Bronchial epithelial cell (primary cell): ENCODE data around the gene KIZ. TPM values are rescaled to one million over a fixed set of nuclear protein-coding genes. Genes with fewer than 3 reads are reported as not detected.
A peak's percentile ranks its signal among the peaks of the same experiment; 100 is the strongest.

Experiments used
- DNase-seq: peaks from one replicate; pipeline ENCODE4 v3.0.0-alpha.2; 2010; ENCODE audit warnings: low read depth
- FAIRE-seq: peaks from 2 replicates; lab custom pipeline; 2011; peaks lifted over from hg19 to GRCh38; lab: Jason Lieb, UNC
- H3K27me3 ChIP-seq: 2 replicates; pipeline ENCODE4 v1.5.1; 2011; ENCODE audit warnings: low read length; ENCODE audit not compliant: control insufficient read depth, insufficient read depth
- H3K36me3 ChIP-seq: 2 replicates; pipeline ENCODE4 v1.5.1; 2011; ENCODE audit warnings: low read length; ENCODE audit not compliant: control insufficient read depth, insufficient read depth
- H3K4me3 ChIP-seq: 2 replicates; pipeline ENCODE4 v1.5.1; 2011; ENCODE audit warnings: mild to moderate bottlenecking, low read depth, low read length, control low read depth
- total RNA-seq: library from RNA; depleted of rRNA; stranded (reverse); fragments of >200 nt; gene quantifications from 2 replicates; pipeline ENCODE4 v1.2.1, GENCODE V29; 2014
- TF ChIP-seq, protein P1 (sequence below): IDR thresholded peaks from 2 replicates; pipeline ENCODE4 v1.5.1; 2011; ENCODE audit warnings: mild to moderate bottlenecking, moderate library complexity, low read length, control low read depth, inconsistent platforms; ENCODE audit not compliant: insufficient read depth, severe bottlenecking

The KIZ gene
- total RNA-seq, 1 donor from 2014 or later, result 12.9 TPM

DNA sequence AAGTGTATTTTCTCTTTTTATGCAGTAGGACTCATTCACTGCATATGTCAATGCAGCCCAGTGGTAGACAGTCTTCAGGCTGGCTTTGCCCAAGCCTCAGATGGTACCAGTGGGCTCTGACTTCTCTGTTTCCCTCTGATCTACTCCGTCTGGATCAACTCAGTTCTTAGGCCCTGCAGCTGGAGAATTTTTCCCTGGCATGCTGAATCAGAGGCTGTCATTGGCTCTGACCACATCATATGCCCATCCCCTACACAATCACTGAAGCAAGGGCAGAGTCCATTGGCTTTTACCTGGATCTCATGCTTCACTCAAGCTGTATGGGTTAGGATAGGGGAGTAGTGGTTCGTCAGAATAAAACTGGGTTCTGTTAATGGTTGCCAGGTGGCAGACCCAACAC, 57.8 kb downstream of the KIZ start:
- TF ChIP-seq, protein P1, sequence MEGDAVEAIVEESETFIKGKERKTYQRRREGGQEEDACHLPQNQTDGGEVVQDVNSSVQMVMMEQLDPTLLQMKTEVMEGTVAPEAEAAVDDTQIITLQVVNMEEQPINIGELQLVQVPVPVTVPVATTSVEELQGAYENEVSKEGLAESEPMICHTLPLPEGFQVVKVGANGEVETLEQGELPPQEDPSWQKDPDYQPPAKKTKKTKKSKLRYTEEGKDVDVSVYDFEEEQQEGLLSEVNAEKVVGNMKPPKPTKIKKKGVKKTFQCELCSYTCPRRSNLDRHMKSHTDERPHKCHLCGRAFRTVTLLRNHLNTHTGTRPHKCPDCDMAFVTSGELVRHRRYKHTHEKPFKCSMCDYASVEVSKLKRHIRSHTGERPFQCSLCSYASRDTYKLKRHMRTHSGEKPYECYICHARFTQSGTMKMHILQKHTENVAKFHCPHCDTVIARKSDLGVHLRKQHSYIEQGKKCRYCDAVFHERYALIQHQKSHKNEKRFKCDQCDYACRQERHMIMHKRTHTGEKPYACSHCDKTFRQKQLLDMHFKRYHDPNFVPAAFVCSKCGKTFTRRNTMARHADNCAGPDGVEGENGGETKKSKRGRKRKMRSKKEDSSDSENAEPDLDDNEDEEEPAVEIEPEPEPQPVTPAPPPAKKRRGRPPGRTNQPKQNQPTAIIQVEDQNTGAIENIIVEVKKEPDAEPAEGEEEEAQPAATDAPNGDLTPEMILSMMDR, result no peak
- no peak for FAIRE-seq
- DNase-seq, result no peak

DNA sequence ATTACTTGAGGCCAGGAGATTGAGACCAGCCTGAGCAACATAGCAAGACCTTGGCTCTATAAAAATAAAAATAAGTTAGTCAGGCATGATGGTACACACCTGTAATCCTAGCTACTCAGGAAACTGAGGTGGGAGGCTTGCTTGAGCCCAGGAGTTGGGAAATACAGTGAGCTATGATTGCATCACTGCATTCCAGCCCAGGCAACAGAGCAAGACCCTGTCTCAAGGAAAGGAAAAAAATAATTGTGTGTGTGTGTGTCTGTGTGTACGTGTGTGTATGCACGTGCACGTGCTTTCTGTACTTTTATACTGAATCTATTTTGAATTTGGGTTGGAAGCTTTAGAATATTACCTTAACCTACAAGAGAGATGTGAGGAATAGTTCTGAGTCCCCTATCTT, 58.9 kb downstream of the KIZ start:
- H3K27me3 ChIP-seq, result no peaks in the 10 kb centered on the region
- peak; percentile 86 for DNase-seq
- no peaks in the 10 kb centered on the region for H3K36me3 ChIP-seq
- H3K4me3 ChIP-seq, result no peak overlapping the region
- TF ChIP-seq, protein P1, result no peak
- no peak for FAIRE-seq

More for the DNA sequence above, 57.8 kb downstream of the KIZ start:
- Histone ChIP-seq H3K36me3 (no peaks in the 10 kb centered on the region), H3K4me3 (no peak overlapping the region), H3K27me3 (no peaks in the 10 kb centered on the region)

DNA sequence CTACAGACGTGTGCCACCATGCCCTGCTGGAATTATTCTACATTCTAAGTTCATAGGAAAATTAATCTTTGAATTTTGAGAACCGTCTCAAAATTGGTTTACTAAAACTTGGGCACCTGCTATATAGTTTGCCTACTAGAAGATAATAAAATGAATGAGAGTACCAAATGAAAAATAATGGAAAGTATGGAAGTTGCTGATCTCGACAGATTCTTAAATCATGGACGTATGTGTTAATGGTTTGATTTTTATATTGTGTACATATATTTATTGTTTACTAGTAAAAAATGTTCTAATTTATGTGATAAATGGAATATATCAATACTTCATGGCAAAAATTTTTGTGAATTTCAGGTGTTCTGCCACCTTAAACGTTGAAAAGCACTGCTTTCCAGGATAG, 60.0 kb downstream of the KIZ start:
- Histone ChIP-seq H3K4me3 (no peak overlapping the region), H3K27me3 (no peaks in the 10 kb centered on the region), H3K36me3 (no peaks in the 10 kb centered on the region)
- TF ChIP-seq, protein P1, result no peak
- no peak for DNase-seq
- no peak for FAIRE-seq

DNA sequence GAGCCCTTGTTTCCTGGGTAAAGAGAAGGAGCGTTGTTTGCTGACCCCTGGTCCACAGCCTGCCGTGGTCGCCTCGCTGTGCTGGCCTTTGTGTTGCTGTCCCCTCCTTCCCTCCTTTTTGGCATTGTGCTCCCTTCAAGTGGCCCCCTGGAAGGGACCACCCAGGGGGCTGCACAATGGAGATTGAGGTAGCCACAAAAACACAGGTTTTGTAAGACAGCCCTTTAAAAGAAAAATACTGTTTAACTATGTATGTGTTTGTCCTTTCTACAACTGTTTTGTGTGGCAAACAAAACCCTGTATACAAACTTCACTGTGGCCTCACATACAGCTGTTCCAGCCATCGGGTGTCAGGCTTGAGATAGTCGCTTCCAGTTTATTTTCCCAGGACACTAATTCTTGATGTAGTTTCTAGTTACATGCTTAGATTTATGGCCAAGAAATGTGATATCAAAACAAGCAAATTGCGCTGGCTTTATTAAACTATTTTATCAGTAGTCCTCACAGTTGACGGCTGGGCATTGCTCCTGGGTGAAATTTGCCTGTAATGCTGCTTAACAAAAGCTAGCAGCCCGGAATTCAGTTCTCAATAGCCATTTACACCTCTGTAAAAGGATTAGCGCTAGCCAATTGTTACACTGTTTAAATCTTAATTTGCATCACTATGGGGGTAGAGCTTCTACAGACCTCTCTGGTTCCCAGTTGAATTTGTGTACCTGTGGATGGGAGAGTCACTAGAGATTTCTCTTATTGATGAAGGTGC, 64.1 kb downstream of the KIZ start:
- Histone ChIP-seq H3K36me3 (no peaks in the 10 kb centered on the region), H3K27me3 (no peaks in the 10 kb centered on the region), H3K4me3 (no peak overlapping the region)
- TF ChIP-seq, protein P1, result no peak
- no peak for DNase-seq
- no peak for FAIRE-seq

DNA sequence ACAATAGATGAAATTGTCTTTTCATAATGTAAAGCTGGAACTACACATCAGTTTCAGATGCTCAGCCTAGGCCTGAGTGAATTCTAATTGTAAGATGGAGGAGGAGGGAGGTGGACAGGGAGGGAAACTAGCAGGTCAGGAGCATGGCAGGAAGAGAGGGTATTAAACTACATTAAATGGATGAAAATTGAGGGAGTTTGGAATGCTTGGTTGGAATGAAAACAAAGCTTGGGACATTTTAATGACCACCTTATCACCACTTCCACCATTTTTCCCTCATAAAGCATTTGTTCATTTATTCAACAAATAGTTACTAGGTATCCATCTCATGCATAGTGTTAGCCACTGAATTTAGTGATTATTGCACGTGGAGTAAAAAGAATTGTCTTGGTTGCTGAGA, 65.0 kb downstream of the KIZ start:
- no peaks in the 10 kb centered on the region for H3K36me3 ChIP-seq
- DNase-seq (no peak), FAIRE-seq (no peak)
- H3K27me3 ChIP-seq, result no peaks in the 10 kb centered on the region
- no peak overlapping the region for H3K4me3 ChIP-seq
- TF ChIP-seq, protein P1, result no peak

DNA sequence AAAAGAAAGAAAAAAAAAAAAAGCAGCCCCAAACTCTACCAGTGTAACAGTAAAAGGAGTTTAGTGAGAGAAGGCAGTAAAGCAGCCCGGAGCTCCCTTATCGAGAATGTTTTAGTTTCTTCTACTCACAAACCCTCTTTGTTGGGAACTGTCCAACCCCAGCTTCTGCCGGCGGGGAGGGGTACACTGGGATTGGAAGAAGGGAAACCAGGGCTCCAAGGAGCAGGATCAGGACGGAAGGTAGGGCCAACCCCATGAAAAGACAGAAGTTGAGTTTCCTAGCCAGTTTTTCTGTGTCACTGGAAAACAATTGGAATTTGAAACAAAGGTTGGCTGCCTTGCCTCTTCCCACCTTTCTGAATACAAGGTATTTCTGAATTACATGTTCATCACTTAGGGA, 66.0 kb downstream of the KIZ start:
- Histone ChIP-seq H3K4me3 (no peak overlapping the region), H3K36me3 (no peaks in the 10 kb centered on the region), H3K27me3 (no peaks in the 10 kb centered on the region)
- TF ChIP-seq, protein P1, result no peak
- DNase-seq (no peak), FAIRE-seq (no peak)
